ENCODE results near the gene SCRT2.

- TF ChIP-seq, protein P1, sequence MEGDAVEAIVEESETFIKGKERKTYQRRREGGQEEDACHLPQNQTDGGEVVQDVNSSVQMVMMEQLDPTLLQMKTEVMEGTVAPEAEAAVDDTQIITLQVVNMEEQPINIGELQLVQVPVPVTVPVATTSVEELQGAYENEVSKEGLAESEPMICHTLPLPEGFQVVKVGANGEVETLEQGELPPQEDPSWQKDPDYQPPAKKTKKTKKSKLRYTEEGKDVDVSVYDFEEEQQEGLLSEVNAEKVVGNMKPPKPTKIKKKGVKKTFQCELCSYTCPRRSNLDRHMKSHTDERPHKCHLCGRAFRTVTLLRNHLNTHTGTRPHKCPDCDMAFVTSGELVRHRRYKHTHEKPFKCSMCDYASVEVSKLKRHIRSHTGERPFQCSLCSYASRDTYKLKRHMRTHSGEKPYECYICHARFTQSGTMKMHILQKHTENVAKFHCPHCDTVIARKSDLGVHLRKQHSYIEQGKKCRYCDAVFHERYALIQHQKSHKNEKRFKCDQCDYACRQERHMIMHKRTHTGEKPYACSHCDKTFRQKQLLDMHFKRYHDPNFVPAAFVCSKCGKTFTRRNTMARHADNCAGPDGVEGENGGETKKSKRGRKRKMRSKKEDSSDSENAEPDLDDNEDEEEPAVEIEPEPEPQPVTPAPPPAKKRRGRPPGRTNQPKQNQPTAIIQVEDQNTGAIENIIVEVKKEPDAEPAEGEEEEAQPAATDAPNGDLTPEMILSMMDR (conservative IDR thresholded peaks at IDR 0.05 in 1 of 2, IDR thresholded peaks at IDR 0.05 in 1 of 2; ENCODE audit: extremely low read depth in 1 of 2, insufficient read depth in 1 of 2, low read depth in 1 of 2, low read length in 2 of 2), result no peak
- TF ChIP-seq EZH2 (IDR thresholded peaks at IDR 0.05; ENCODE audit: borderline replicate concordance, low read length), result no peak
Measured at GRCh38 chr20:638579-638978, 37.0 kb downstream of the SCRT2 start.
